ENCODE measurements around the gene SLC17A8. TPM values are rescaled to one million over a fixed set of nuclear protein-coding genes. Genes with fewer than 3 reads are reported as not detected.
"Not testable (repeated sequence)": the region's sequence is repeated elsewhere in the genome, so short reads cannot be mapped to it uniquely, and the experiment has no call there.

The SLC17A8 gene
- total RNA-seq (not detected), polyA plus RNA-seq (not detected)

- no peak within 1 kb of the TSS for H3K4me3 Mint-ChIP-seq
- peaks cover 45% of the 10 kb centered on the region for H3K27me3 Mint-ChIP-seq
- no peaks in the 10 kb centered on the region for H3K9me3 ChIP-seq (ENCODE audit: control insufficient read depth in 2 of 2, low read length in 2 of 2)
- no peak within 1 kb of the TSS for H3K27ac ChIP-seq (ENCODE audit: insufficient read depth, low read length, poor library complexity, severe bottlenecking)
- DNase-seq (no peak), ATAC-seq (ENCODE audit: low read depth in 2 of 2) (no peak)
- peak within 1 kb of the TSS in 1 of 3 donors; percentile 69 for H3K27ac Mint-ChIP-seq
- no peaks in the 10 kb centered on the region for H3K36me3 Mint-ChIP-seq
- peaks cover 0 to 2% (median 0%) of the 10 kb centered on the region in 7 donors for H3K9me3 Mint-ChIP-seq
- no peaks in the 10 kb centered on the region for H3K4me1 ChIP-seq (ENCODE audit: control insufficient read depth, insufficient read depth, low read length, poor library complexity, severe bottlenecking)
- no peak within 1 kb of the TSS for H3K4me3 ChIP-seq (ENCODE audit: low read depth, low read length)
- H3K27me3 ChIP-seq (ENCODE audit: control insufficient read depth, insufficient read depth, low read length): peaks cover 8% of the 10 kb centered on the region
- no peaks in the 10 kb centered on the region for H3K36me3 ChIP-seq (ENCODE audit: control insufficient read depth, insufficient read depth, low read length)
- no peaks in the 10 kb centered on the region for H3K4me1 Mint-ChIP-seq
Observed at GRCh38 chr12:100356644-100357223, at the start of gene SLC17A8. Gene SLC17A8, plus strand, starts transcription at chr12:100357074. Its CDS starts 318 bp downstream, at chr12:100357392.

GRCh38 chr12:100308138-100308537 is 48.7 kb upstream of the SLC17A8 start:
- H3K4me1 ChIP-seq (ENCODE audit: control insufficient read depth, insufficient read depth, low read length, poor library complexity, severe bottlenecking); H3K9me3 ChIP-seq (ENCODE audit: control insufficient read depth in 2 of 2, low read length in 2 of 2); H3K4me3 ChIP-seq (ENCODE audit: low read depth, low read length); H3K27ac Mint-ChIP-seq; H3K4me1 Mint-ChIP-seq; DNase-seq; H3K27me3 ChIP-seq (ENCODE audit: control insufficient read depth, insufficient read depth, low read length); H3K27ac ChIP-seq (ENCODE audit: insufficient read depth, low read length, poor library complexity, severe bottlenecking); H3K4me3 Mint-ChIP-seq; H3K27me3 Mint-ChIP-seq; ATAC-seq (ENCODE audit: low read depth in 2 of 2): not testable (repeated sequence)
- Mint-ChIP-seq H3K9me3 (peaks cover 0 to 12% (median 5%) of the 10 kb centered on the region in 7 donors), H3K36me3 (peaks cover 38% of the 10 kb centered on the region)
- peaks cover 27% of the 10 kb centered on the region for H3K36me3 ChIP-seq (ENCODE audit: control insufficient read depth, insufficient read depth, low read length)

DNA sequence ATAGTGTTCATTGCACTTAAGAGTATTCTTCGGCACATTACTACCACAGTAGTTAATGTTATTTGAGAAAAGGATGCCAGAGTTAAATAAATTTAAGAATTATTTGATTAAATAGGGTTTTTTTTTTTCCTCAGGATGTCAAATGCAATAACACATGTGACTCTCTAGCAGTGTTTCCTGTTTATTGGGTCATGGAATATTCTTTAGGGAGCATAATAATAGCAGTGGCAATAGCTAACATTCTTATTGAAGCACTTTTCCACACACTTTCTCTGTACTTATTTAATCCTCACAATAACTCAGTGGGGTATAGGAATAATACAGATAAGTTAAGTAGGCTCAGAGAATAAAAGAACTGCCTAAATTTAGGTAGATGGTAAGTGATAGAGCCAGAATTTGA is 45.6 kb upstream of the SLC17A8 start:
- Mint-ChIP-seq H3K27me3 (no peaks in the 10 kb centered on the region), H3K9me3 (peaks cover 0 to 3% (median 0%) of the 10 kb centered on the region in 7 donors), H3K4me3 (no peak overlapping the region), H3K36me3 (peaks cover 34% of the 10 kb centered on the region), H3K27ac (no peak overlapping the region), H3K4me1 (peaks cover 0 to 3% (median 1%) of the 10 kb centered on the region in 4 donors)
- no peaks in the 10 kb centered on the region for H3K27me3 ChIP-seq (ENCODE audit: control insufficient read depth, insufficient read depth, low read length)
- H3K36me3 ChIP-seq (ENCODE audit: control insufficient read depth, insufficient read depth, low read length): peaks cover 43% of the 10 kb centered on the region
- H3K4me1 ChIP-seq (ENCODE audit: control insufficient read depth, insufficient read depth, low read length, poor library complexity, severe bottlenecking): no peaks in the 10 kb centered on the region
- no peaks in the 10 kb centered on the region for H3K9me3 ChIP-seq (ENCODE audit: control insufficient read depth in 2 of 2, low read length in 2 of 2)
- ATAC-seq (ENCODE audit: low read depth in 2 of 2): no peak
- H3K27ac ChIP-seq (ENCODE audit: insufficient read depth, low read length, poor library complexity, severe bottlenecking): no peak overlapping the region
- no peak for DNase-seq
- H3K4me3 ChIP-seq (ENCODE audit: low read depth, low read length): no peak overlapping the region

- Mint-ChIP-seq H3K4me1 (peaks cover 0 to 11% (median 0%) of the 10 kb centered on the region in 4 donors), H3K4me3 (no peak overlapping the region), H3K36me3 (peaks cover 36% of the 10 kb centered on the region), H3K27me3 (no peaks in the 10 kb centered on the region), H3K27ac (no peak overlapping the region), H3K9me3 (peaks cover 0 to 1% (median 0%) of the 10 kb centered on the region in 7 donors)
- H3K4me1 ChIP-seq (ENCODE audit: control insufficient read depth, insufficient read depth, low read length, poor library complexity, severe bottlenecking): no peaks in the 10 kb centered on the region
- DNase-seq: no peak
- no peaks in the 10 kb centered on the region for H3K9me3 ChIP-seq (ENCODE audit: control insufficient read depth in 2 of 2, low read length in 2 of 2)
- H3K4me3 ChIP-seq (ENCODE audit: low read depth, low read length): no peak overlapping the region
- H3K36me3 ChIP-seq (ENCODE audit: control insufficient read depth, insufficient read depth, low read length): peaks cover 64% of the 10 kb centered on the region
- H3K27me3 ChIP-seq (ENCODE audit: control insufficient read depth, insufficient read depth, low read length): no peaks in the 10 kb centered on the region
- H3K27ac ChIP-seq (ENCODE audit: insufficient read depth, low read length, poor library complexity, severe bottlenecking): no peak overlapping the region
- ATAC-seq (ENCODE audit: low read depth in 2 of 2): no peak
Observed at GRCh38 chr12:100317371-100317770, 39.5 kb upstream of the SLC17A8 start.

DNA sequence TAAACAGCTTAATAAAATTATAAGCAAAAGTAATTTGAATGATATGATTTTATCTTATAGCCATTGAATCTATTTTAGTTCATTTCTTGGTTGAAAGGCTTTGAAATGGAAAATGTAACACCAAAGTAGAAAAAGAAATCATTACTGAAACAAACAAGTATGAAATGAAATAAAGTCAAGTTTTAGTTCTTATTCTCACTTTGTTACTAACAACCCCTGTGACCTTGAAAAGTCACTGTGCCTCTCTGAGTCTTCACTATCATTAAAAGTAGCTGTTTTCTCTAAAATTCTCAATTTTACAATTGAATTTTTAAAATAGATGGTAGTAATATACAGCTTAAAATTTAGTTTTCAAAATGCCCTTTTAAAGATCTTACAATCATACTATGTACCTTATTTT is 32.4 kb upstream of the SLC17A8 start:
- H3K27ac ChIP-seq (ENCODE audit: insufficient read depth, low read length, poor library complexity, severe bottlenecking): no peak overlapping the region
- H3K4me1 ChIP-seq (ENCODE audit: control insufficient read depth, insufficient read depth, low read length, poor library complexity, severe bottlenecking): no peaks in the 10 kb centered on the region
- peaks cover 40% of the 10 kb centered on the region for H3K36me3 ChIP-seq (ENCODE audit: control insufficient read depth, insufficient read depth, low read length)
- DNase-seq (no peak), ATAC-seq (ENCODE audit: low read depth in 2 of 2) (no peak)
- Mint-ChIP-seq H3K27me3 (no peaks in the 10 kb centered on the region), H3K36me3 (peaks cover 34% of the 10 kb centered on the region), H3K4me3 (no peak overlapping the region), H3K27ac (no peak overlapping the region), H3K4me1 (peaks cover 0 to 5% (median 0%) of the 10 kb centered on the region in 4 donors), H3K9me3 (no peaks in the 10 kb centered on the region)
- no peaks in the 10 kb centered on the region for H3K27me3 ChIP-seq (ENCODE audit: control insufficient read depth, insufficient read depth, low read length)
- H3K9me3 ChIP-seq (ENCODE audit: control insufficient read depth in 2 of 2, low read length in 2 of 2): no peaks in the 10 kb centered on the region
- no peak overlapping the region for H3K4me3 ChIP-seq (ENCODE audit: low read depth, low read length)

DNA sequence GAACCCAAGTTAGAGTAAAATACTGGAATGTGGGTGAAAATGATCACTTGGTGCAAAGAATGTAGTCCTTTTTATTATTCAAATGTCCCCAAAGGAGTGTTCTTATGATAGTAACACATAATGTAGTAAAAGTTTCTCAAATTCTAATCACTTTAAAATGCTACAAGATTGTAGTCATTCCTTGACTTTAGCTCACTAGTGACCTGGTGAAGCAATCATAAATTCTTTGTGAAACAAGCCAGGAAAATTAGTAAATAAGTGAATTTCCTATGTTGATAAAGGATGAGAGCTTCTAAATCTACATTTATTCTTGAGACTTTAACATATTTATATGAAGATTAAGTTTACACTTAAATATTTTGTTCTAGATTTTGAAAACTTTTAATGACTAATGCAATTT is 30.7 kb upstream of the SLC17A8 start:
- no peaks in the 10 kb centered on the region for H3K9me3 Mint-ChIP-seq
- ATAC-seq (ENCODE audit: low read depth in 2 of 2) (no peak), DNase-seq (no peak)
- no peak overlapping the region for H3K27ac Mint-ChIP-seq
- H3K27ac ChIP-seq (ENCODE audit: insufficient read depth, low read length, poor library complexity, severe bottlenecking): no peak overlapping the region
- no peaks in the 10 kb centered on the region for H3K27me3 Mint-ChIP-seq
- H3K27me3 ChIP-seq (ENCODE audit: control insufficient read depth, insufficient read depth, low read length): no peaks in the 10 kb centered on the region
- H3K4me3 Mint-ChIP-seq: no peak overlapping the region
- peaks cover 0 to 5% (median 2%) of the 10 kb centered on the region in 4 donors for H3K4me1 Mint-ChIP-seq
- H3K4me1 ChIP-seq (ENCODE audit: control insufficient read depth, insufficient read depth, low read length, poor library complexity, severe bottlenecking): no peaks in the 10 kb centered on the region
- H3K36me3 Mint-ChIP-seq: peaks cover 46% of the 10 kb centered on the region
- H3K9me3 ChIP-seq (ENCODE audit: control insufficient read depth in 2 of 2, low read length in 2 of 2): no peaks in the 10 kb centered on the region
- no peak overlapping the region for H3K4me3 ChIP-seq (ENCODE audit: low read depth, low read length)
- H3K36me3 ChIP-seq (ENCODE audit: control insufficient read depth, insufficient read depth, low read length): peaks cover 39% of the 10 kb centered on the region

GRCh38 chr12:100329800-100330199 is 27.1 kb upstream of the SLC17A8 start:
- Histone ChIP-seq H3K36me3 (ENCODE audit: control insufficient read depth, insufficient read depth, low read length) (peaks cover 47% of the 10 kb centered on the region), H3K27ac (ENCODE audit: insufficient read depth, low read length, poor library complexity, severe bottlenecking) (no peak overlapping the region)
- H3K36me3 Mint-ChIP-seq: peaks cover 62% of the 10 kb centered on the region

GRCh38 chr12:100331871-100332270 is 25.0 kb upstream of the SLC17A8 start:
- peaks cover 78% of the 10 kb centered on the region for H3K36me3 Mint-ChIP-seq
- no peak overlapping the region for H3K4me3 Mint-ChIP-seq
- Histone ChIP-seq H3K27me3 (ENCODE audit: control insufficient read depth, insufficient read depth, low read length) (no peaks in the 10 kb centered on the region), H3K27ac (ENCODE audit: insufficient read depth, low read length, poor library complexity, severe bottlenecking) (no peak overlapping the region), H3K36me3 (ENCODE audit: control insufficient read depth, insufficient read depth, low read length) (peaks cover 57% of the 10 kb centered on the region), H3K9me3 (ENCODE audit: control insufficient read depth in 2 of 2, low read length in 2 of 2) (no peaks in the 10 kb centered on the region), H3K4me3 (ENCODE audit: low read depth, low read length) (no peak overlapping the region), H3K4me1 (ENCODE audit: control insufficient read depth, insufficient read depth, low read length, poor library complexity, severe bottlenecking) (no peaks in the 10 kb centered on the region)
- no peaks in the 10 kb centered on the region for H3K27me3 Mint-ChIP-seq
- H3K9me3 Mint-ChIP-seq: no peaks in the 10 kb centered on the region
- H3K4me1 Mint-ChIP-seq: peaks cover 0 to 8% (median 4%) of the 10 kb centered on the region in 4 donors
- no peak for DNase-seq
- peak overlapping the region; percentile 10 to 62 (median 37) for H3K27ac Mint-ChIP-seq
- ATAC-seq (ENCODE audit: low read depth in 2 of 2): no peak

More at GRCh38 chr12:100329800-100330199, 27.1 kb upstream of the SLC17A8 start:
- Histone ChIP-seq H3K27me3 (ENCODE audit: control insufficient read depth, insufficient read depth, low read length) (no peaks in the 10 kb centered on the region), H3K4me3 (ENCODE audit: low read depth, low read length) (no peak overlapping the region), H3K9me3 (ENCODE audit: control insufficient read depth in 2 of 2, low read length in 2 of 2) (no peaks in the 10 kb centered on the region), H3K4me1 (ENCODE audit: control insufficient read depth, insufficient read depth, low read length, poor library complexity, severe bottlenecking) (no peaks in the 10 kb centered on the region)
- H3K9me3 Mint-ChIP-seq: no peaks in the 10 kb centered on the region
- DNase-seq: no peak
- H3K27ac Mint-ChIP-seq: peak overlapping the region in 1 of 3 donors; percentile 17
- no peak for ATAC-seq (ENCODE audit: low read depth in 2 of 2)
- peaks cover 0 to 5% (median 4%) of the 10 kb centered on the region in 4 donors for H3K4me1 Mint-ChIP-seq
- H3K4me3 Mint-ChIP-seq: no peak overlapping the region
- no peaks in the 10 kb centered on the region for H3K27me3 Mint-ChIP-seq

Measured in CD4-positive, CD25-positive, alpha-beta regulatory T cell (primary cell).